ENCODE measurements around the gene C20orf204.

C20orf204 gene

DNA sequence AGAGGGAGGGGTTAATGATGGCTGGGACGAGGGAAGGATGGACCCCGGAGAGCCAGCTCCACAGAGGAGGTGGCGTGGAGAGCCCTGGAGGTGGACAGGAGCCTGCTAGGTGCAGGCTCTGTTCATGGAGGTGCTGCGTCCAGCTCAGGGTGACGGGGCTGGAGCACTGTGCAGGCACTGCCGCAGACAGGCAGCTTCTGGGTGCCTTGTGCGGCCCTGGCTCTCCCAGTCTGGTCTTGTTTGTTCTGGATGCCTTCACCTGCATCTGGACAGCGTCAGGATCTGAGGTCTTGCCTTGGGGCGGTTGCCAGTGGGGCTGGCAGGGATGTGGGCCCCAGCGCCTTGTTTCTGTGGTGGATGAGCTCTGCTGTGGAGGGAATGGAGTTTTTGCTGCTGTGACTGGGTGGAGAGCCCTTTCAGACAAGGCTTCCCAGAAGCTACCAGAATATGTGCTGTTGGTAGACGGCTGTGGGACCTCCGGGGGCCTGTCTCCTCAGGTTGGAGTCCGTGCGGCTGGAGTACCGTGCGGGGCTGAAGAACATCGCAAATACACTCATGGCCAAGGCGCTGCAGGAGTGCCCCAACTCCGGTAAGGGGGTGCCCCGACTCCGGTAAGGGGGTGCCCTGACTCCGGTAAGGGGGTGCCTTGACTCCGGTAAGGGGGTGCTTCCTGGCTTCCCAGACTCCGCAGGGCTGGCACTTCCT lies 7.8 kb upstream of the C20orf204 start:
- no peaks in the 10 kb centered on the region for H3K27me3 ChIP-seq (ENCODE audit: control insufficient read depth in 5 of 5, insufficient read depth in 4 of 5, low read length in 5 of 5)
- H3K36me3 ChIP-seq (ENCODE audit: control insufficient read depth in 5 of 5, insufficient read depth in 5 of 5, low read length in 5 of 5) = peaks cover 0 to 98% (median 95%) of the 10 kb centered on the region in 5 donors
- no peak overlapping the region for H3K27ac ChIP-seq (ENCODE audit: low read depth, low read length)
- no peaks in the 10 kb centered on the region for H3K9me3 ChIP-seq (ENCODE audit: control insufficient read depth in 5 of 5, low read length in 5 of 5)
- no peak overlapping the region for H3K4me3 ChIP-seq (ENCODE audit: low read depth in 1 of 5, low read length in 5 of 5)
- no peaks in the 10 kb centered on the region for H3K4me1 ChIP-seq (ENCODE audit: control insufficient read depth in 5 of 5, insufficient read depth in 5 of 5, low read length in 5 of 5)
- no peak overlapping the region for H3K9ac ChIP-seq (ENCODE audit: low read length in 5 of 5)

DNA sequence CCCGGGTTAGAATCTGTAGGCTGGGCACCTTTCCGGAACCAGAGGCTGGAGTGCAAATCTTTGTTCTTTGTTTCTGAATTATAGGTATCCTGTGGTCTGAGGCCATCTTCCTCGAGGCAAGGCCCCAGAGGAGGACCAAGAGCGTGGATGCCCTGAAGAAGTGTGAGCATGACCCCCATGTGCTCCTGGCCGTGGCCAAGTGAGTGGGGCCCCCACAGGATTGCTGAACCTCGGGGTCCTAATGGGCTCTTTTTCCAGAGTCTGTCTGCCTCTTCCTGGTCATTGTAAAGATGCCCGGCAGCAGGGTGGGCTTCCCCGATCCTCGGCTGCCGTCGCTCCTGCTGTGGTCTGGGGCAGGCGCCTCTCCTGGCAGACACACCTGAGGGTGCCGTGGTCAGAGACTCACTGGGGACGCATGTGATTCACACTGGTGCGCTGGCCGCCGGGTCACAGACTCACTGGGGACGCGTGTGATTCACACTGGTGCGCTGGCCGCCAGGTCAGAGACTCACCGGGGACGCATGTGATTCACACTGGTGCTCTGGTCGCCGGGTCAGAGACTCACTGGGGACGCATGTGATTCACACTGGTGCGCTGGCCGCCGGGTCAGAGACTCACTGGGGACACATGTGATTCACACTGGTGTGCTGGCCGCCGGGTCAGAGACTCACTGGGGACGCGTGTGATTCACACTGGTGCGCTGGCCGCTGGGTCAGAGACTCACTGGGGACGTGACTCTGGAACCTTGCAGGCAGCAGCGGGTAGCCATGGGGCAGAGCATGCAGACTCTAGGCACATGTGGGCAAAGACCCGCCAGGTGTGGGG lies 6.5 kb upstream of the C20orf204 start:
- no peaks in the 10 kb centered on the region for H3K9me3 ChIP-seq (ENCODE audit: control insufficient read depth in 5 of 5, low read length in 5 of 5)
- peaks cover 0 to 98% (median 90%) of the 10 kb centered on the region in 5 donors for H3K36me3 ChIP-seq (ENCODE audit: control insufficient read depth in 5 of 5, insufficient read depth in 5 of 5, low read length in 5 of 5)
- H3K4me3 ChIP-seq (ENCODE audit: low read depth in 1 of 5, low read length in 5 of 5) = no peak overlapping the region
- no peaks in the 10 kb centered on the region for H3K27me3 ChIP-seq (ENCODE audit: control insufficient read depth in 5 of 5, insufficient read depth in 4 of 5, low read length in 5 of 5)
- no peak overlapping the region for H3K9ac ChIP-seq (ENCODE audit: low read length in 5 of 5)
- H3K27ac ChIP-seq (ENCODE audit: low read depth, low read length) = no peak overlapping the region
- H3K4me1 ChIP-seq (ENCODE audit: control insufficient read depth in 5 of 5, insufficient read depth in 5 of 5, low read length in 5 of 5) = peaks cover 0 to 4% (median 0%) of the 10 kb centered on the region in 5 donors

DNA sequence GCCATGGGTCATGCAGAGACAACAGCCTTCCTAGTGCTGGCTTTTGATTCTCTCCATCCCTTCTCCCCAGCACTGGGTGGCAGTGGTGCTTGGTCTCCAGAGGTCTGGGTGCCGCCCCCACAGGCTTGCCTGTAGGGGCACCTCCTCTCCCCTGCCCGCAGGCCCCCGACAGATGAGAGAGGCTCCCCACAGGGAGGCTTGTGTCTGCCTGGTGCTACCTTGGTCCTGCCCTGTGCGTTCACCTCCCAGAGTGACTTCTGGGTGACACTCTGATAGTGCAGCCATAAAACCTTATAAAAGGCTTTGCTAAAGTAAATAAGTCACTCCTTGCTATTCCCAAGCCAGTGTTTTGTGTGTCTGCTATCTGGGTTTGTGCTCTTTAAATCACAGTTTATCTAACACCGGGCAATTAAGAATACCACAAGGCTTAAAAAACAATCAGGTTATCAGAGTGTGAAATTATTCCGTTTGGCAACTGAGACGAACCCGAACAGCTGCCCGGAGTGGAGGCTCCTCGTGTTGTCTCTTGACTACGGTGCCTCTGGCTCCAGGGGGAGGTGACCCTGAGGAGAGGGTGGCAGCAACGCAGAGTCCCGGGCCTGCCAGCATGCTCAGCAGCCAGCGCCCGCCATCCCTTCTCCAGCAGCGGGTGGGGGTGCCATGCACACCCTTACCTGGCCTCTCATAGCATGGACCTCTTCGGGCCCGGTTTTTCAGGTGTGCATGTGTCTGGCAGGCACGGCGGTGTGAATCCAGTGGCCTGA lies 5.4 kb upstream of the C20orf204 start:
- H3K9ac ChIP-seq (ENCODE audit: low read length in 5 of 5) = no peak overlapping the region
- H3K4me3 ChIP-seq (ENCODE audit: low read depth in 1 of 5, low read length in 5 of 5) = no peak overlapping the region
- H3K9me3 ChIP-seq (ENCODE audit: control insufficient read depth in 5 of 5, low read length in 5 of 5) = no peaks in the 10 kb centered on the region
- H3K27me3 ChIP-seq (ENCODE audit: control insufficient read depth in 5 of 5, insufficient read depth in 4 of 5, low read length in 5 of 5) = no peaks in the 10 kb centered on the region
- H3K27ac ChIP-seq (ENCODE audit: low read depth, low read length) = no peak overlapping the region
- peaks cover 0 to 96% (median 86%) of the 10 kb centered on the region in 5 donors for H3K36me3 ChIP-seq (ENCODE audit: control insufficient read depth in 5 of 5, insufficient read depth in 5 of 5, low read length in 5 of 5)
- H3K4me1 ChIP-seq (ENCODE audit: control insufficient read depth in 5 of 5, insufficient read depth in 5 of 5, low read length in 5 of 5) = peaks cover 0 to 4% (median 0%) of the 10 kb centered on the region in 5 donors

- H3K4me3 ChIP-seq (ENCODE audit: low read depth in 1 of 5, low read length in 5 of 5) = no peak overlapping the region
- no peak overlapping the region for H3K27ac ChIP-seq (ENCODE audit: low read depth, low read length)
- no peak overlapping the region for H3K9ac ChIP-seq (ENCODE audit: low read length in 5 of 5)
- H3K9me3 ChIP-seq (ENCODE audit: control insufficient read depth in 5 of 5, low read length in 5 of 5) = no peaks in the 10 kb centered on the region
- peaks cover 0 to 83% (median 78%) of the 10 kb centered on the region in 5 donors for H3K36me3 ChIP-seq (ENCODE audit: control insufficient read depth in 5 of 5, insufficient read depth in 5 of 5, low read length in 5 of 5)
- H3K4me1 ChIP-seq (ENCODE audit: control insufficient read depth in 5 of 5, insufficient read depth in 5 of 5, low read length in 5 of 5) = peaks cover 0 to 12% (median 9%) of the 10 kb centered on the region in 5 donors
- peaks cover 0 to 8% (median 6%) of the 10 kb centered on the region in 5 donors for H3K27me3 ChIP-seq (ENCODE audit: control insufficient read depth in 5 of 5, insufficient read depth in 4 of 5, low read length in 5 of 5)
Measured at GRCh38 chr20:64031822-64032314, 4.1 kb upstream of the C20orf204 start.

DNA sequence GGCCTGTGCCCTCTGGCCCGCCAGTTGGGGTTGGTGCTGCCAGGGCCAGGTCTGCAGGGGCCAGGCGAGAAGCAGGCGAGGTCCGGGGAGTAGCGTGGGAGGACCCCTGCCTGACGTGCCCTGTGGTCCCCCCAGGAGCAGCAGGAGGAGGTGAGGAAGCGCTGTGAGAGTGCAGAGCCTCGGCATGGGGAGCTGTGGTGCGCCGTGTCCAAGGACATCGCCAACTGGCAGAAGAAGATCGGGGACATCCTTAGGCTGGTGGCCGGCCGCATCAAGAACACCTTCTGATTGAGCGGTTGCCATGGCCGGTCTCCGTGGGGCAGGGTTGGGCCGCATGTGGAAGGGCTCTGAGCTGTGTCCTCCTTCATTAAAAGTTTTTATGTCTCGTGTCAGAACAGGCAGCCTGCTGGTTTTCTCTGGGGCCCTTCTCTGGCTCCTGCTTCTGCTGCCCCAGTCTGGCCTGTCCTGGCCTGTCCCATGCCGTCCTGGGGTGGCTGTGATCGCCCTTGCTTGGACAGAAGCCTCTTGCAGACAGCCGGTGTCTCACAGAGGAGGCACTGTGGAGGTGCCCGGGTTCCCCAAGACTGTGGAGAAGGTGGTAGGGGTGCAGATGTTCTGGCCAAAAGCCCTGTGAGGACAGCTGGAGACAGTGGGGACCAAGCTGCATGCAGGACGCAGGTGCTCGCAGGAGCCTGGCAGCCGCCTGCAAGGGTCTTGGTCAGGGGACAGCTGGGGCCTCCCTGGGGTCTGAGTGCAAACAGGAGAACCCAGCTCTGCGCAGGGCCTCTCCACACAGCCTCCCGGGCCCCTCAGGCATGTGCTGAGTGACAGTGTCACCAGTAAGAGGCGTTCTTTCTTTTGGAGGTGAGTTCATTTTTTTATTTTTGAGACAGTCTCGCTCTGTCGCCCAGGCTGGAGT lies 3.0 kb upstream of the C20orf204 start:
- Histone ChIP-seq H3K27me3 (ENCODE audit: control insufficient read depth in 5 of 5, insufficient read depth in 4 of 5, low read length in 5 of 5) (peaks cover 0 to 17% (median 14%) of the 10 kb centered on the region in 5 donors), H3K9ac (ENCODE audit: low read length in 5 of 5) (no peak overlapping the region), H3K4me3 (ENCODE audit: low read depth in 1 of 5, low read length in 5 of 5) (no peak overlapping the region), H3K4me1 (ENCODE audit: control insufficient read depth in 5 of 5, insufficient read depth in 5 of 5, low read length in 5 of 5) (peaks cover 0 to 17% (median 9%) of the 10 kb centered on the region in 5 donors), H3K9me3 (ENCODE audit: control insufficient read depth in 5 of 5, low read length in 5 of 5) (no peaks in the 10 kb centered on the region), H3K27ac (ENCODE audit: low read depth, low read length) (no peak overlapping the region), H3K36me3 (ENCODE audit: control insufficient read depth in 5 of 5, insufficient read depth in 5 of 5, low read length in 5 of 5) (peaks cover 0 to 72% (median 67%) of the 10 kb centered on the region in 5 donors)

DNA sequence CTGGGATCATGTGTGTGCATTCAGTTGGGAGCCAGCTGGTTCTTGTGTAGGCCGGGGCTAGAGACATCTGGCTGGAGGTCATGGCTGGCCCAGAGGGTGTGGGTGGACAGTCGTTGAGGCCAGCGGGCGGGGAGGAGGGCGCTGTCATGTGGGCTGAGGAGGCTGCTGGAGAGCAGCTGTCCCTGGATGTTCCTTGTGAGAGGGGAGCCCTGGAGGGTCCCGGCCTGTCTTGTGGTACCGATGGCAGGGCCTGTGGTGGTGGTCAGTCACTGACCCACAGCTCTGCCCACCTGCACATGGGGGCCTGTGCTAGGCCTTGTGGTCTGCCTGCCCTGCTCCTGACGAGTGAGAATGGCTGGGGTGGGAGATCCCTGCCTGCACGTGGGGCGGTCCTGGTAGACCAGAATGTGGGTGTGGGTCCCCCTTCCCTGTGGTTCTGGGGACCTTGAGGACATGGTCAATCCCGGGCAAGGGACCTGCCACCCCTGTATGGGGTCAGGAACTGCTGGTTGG lies 1.9 kb upstream of the C20orf204 start:
- H3K9me3 ChIP-seq (ENCODE audit: control insufficient read depth in 5 of 5, low read length in 5 of 5) = no peaks in the 10 kb centered on the region
- peaks cover 0 to 17% (median 14%) of the 10 kb centered on the region in 5 donors for H3K27me3 ChIP-seq (ENCODE audit: control insufficient read depth in 5 of 5, insufficient read depth in 4 of 5, low read length in 5 of 5)
- H3K9ac ChIP-seq (ENCODE audit: low read length in 5 of 5) = no peak overlapping the region
- peaks cover 0 to 62% (median 57%) of the 10 kb centered on the region in 5 donors for H3K36me3 ChIP-seq (ENCODE audit: control insufficient read depth in 5 of 5, insufficient read depth in 5 of 5, low read length in 5 of 5)
- peaks cover 0 to 25% (median 17%) of the 10 kb centered on the region in 5 donors for H3K4me1 ChIP-seq (ENCODE audit: control insufficient read depth in 5 of 5, insufficient read depth in 5 of 5, low read length in 5 of 5)
- H3K4me3 ChIP-seq (ENCODE audit: low read depth in 1 of 5, low read length in 5 of 5) = no peak overlapping the region
- H3K27ac ChIP-seq (ENCODE audit: low read depth, low read length) = no peak overlapping the region

DNA sequence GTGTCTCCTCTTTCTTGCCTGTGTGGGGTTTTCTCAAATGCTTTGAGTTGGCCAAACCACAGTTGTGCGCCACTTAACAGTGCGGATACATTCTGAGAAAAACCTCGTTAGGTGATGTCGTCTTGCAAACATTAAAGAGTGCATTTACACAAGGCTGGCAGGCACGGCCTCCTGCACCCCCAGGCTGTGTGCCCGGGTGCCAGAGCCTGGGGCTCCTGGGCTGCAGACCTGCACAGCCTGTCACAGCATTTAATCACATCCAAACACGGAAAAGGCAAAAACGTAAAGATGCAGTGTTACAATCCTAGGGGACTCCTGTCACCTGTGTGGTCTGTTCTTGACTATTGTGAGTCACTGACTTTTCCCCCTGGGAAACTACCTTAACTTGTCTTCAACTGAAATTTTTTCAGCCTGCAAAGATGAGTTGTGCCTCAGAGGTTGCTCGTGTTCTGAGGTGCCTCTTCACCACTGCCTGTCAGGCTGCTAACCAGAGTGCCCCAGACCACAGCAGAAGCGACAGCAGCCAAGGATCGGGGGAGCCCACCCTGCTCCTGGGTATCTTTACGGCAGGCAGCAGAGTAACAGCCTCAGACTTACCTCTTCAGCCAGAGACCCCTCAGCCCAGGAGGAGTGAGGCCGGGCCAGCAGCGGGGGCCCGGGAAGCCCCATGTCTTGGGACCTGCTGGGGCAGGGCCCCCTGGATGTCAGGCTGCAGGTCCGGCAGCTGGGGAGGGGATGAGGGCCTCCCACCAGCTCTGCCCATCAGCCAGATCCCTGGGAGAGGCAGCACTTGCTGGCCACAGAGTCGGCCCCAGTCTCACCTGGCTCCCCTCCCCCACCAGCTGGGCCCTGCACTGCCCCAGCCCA lies 683 bp upstream of the C20orf204 start:
- Histone ChIP-seq H3K9ac (ENCODE audit: low read length in 5 of 5) (no peak overlapping the region), H3K36me3 (ENCODE audit: control insufficient read depth in 5 of 5, insufficient read depth in 5 of 5, low read length in 5 of 5) (peaks cover 0 to 49% (median 44%) of the 10 kb centered on the region in 5 donors), H3K9me3 (ENCODE audit: control insufficient read depth in 5 of 5, low read length in 5 of 5) (no peaks in the 10 kb centered on the region), H3K27me3 (ENCODE audit: control insufficient read depth in 5 of 5, insufficient read depth in 4 of 5, low read length in 5 of 5) (peaks cover 5 to 27% (median 22%) of the 10 kb centered on the region in 5 donors), H3K4me1 (ENCODE audit: control insufficient read depth in 5 of 5, insufficient read depth in 5 of 5, low read length in 5 of 5) (peaks cover 0 to 37% (median 24%) of the 10 kb centered on the region in 5 donors), H3K27ac (ENCODE audit: low read depth, low read length) (no peak overlapping the region), H3K4me3 (ENCODE audit: low read depth in 1 of 5, low read length in 5 of 5) (no peak overlapping the region)

DNA sequence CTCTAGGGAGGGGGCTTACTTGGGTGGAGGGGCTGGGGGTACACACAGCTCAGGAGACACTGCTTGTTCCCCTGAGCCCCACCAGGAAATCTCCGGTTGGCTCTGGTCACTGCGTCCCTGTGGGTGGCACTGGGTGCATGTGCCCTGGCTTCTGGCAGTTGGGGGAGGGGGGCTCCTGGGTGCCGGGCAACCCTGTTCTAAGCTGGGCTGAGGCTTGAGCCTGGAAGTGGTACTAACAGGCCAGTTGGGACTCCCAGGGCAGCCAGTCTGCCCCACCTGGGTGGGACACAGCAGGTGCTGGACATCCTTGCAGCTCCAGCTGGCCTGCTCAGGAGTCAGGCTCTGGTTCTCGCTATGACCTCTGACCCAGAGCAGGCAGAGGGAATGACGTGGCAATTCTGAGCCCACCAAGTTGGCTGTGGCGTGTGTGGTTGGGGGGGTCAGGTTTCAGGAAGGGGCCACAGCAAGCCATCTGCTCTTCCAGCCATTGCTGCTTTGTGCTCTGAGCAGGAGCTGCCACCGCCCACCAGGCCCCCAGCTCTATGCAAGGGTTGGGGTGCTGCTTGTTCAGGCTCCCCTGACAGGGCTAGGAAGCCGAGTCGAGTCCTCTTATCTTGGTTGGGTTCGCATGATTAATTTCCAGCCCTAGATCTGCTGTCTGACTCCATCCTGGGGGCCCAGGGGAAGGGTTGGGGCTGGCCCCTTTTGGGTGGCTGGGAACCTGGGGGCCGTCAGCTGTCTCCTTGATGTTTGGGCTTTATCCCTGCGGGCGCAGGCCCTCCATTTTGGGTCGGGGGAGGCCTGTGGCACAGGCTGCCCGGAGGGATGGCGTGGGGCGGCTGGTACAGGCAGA lies 590 bp downstream of the C20orf204 start:
- Histone ChIP-seq H3K4me3 (ENCODE audit: low read depth in 1 of 5, low read length in 5 of 5) (no peak overlapping the region), H3K9ac (ENCODE audit: low read length in 5 of 5) (no peak overlapping the region), H3K4me1 (ENCODE audit: control insufficient read depth in 5 of 5, insufficient read depth in 5 of 5, low read length in 5 of 5) (peaks cover 3 to 50% (median 36%) of the 10 kb centered on the region in 5 donors), H3K36me3 (ENCODE audit: control insufficient read depth in 5 of 5, insufficient read depth in 5 of 5, low read length in 5 of 5) (peaks cover 0 to 38% (median 34%) of the 10 kb centered on the region in 5 donors), H3K27me3 (ENCODE audit: control insufficient read depth in 5 of 5, insufficient read depth in 4 of 5, low read length in 5 of 5) (peaks cover 18 to 40% (median 34%) of the 10 kb centered on the region in 5 donors), H3K27ac (ENCODE audit: low read depth, low read length) (no peak overlapping the region), H3K9me3 (ENCODE audit: control insufficient read depth in 5 of 5, low read length in 5 of 5) (no peaks in the 10 kb centered on the region)
